Uterus (tissue), 2 donors: ENCODE results near the gene LGALS14.

Experiments used
- CTCF ChIP-seq, 4 experiments: fragments of 200-600 bp in 2 of 4; fragments of 450-650 bp in 2 of 4; sonication (generic) in 2 of 4; IDR thresholded peaks; one replicate each; pipeline ENCODE4 v1.5.1; 2016 to 2019; ENCODE audit warnings: antibody characterized with exemption in 4 of 4, mild to moderate bottlenecking in 2 of 4, moderate library complexity in 1 of 4
- POLR2A ChIP-seq, 2 donors: fragments of 450-650 bp; IDR thresholded peaks; one replicate each; pipeline ENCODE4 v1.6.1; 2016; ENCODE audit warnings: antibody characterized with exemption in 2 of 2, mild to moderate bottlenecking in 1 of 2, moderate library complexity in 1 of 2

- TF ChIP-seq CTCF (IDR thresholded peaks at IDR 0.05) (no peak), POLR2A (IDR thresholded peaks at IDR 0.05) (no peak)
Observed at GRCh38 chr19:39659791-39660190, 44.5 kb upstream of the LGALS14 start.
